ENCODE results near the gene PARD3. TPM values are rescaled to one million over a fixed set of nuclear protein-coding genes. Genes with fewer than 3 reads are reported as not detected.

PARD3 gene
- total and polyA plus RNA-seq, 2 donors (not counting 3 experiments of a cell fraction or from before 2014, with no cell fraction given) = 7.3 to 24.1 TPM

GRCh38 chr10:34178756-34179155, 636.3 kb downstream of the PARD3 start:
- no peak overlapping the region for H3K27ac ChIP-seq (ENCODE audit: insufficient read depth, low read depth, low read length)
- no peak overlapping the region for H3K4me3 ChIP-seq (replicated peaks in 1 of 3; ENCODE audit: insufficient read depth in 1 of 3, low read depth in 1 of 3, low read length in 3 of 3)
- peaks cover 3% of the 10 kb centered on the region for H3K4me1 ChIP-seq (ENCODE audit: control insufficient read depth, extremely low read depth, insufficient read depth, low read length)
- no peaks in the 10 kb centered on the region for H3K27me3 ChIP-seq (ENCODE audit: control insufficient read depth in 2 of 2, insufficient read depth in 2 of 2, low read length in 2 of 2)
- FAIRE-seq (no peak), DNase-seq (ENCODE audit: low read depth, low spot score) (no peak)
- H3K4me2 ChIP-seq (ENCODE audit: insufficient read depth, low read length) = no peak overlapping the region
- dilution Hi-C loops (cut with MboI; ENCODE audit: extremely low pct_ligation_motif_present, low sequenced_read_pairs) = no loop called here
- H3K79me2 ChIP-seq (ENCODE audit: control insufficient read depth, insufficient read depth, low read length) = no peaks in the 10 kb centered on the region
- ChIA-PET CTCF (no interaction called here), POLR2A (no interaction called here)
- BruUV-seq (replicated peaks) = no TSS peak
- intact Hi-C loops (cut with micrococcal nuclease) = no loop called here
- no peaks in the 10 kb centered on the region for H3K36me3 ChIP-seq (ENCODE audit: control insufficient read depth in 2 of 2, extremely low read depth in 1 of 2, insufficient read depth in 2 of 2, low read length in 2 of 2)
- no peak for TF ChIP-seq GATA2 (IDR thresholded peaks at IDR 0.05; ENCODE audit: insufficient read depth, insufficient read length, low read depth, low read length)
- TF ChIP-seq EZH2 (IDR thresholded peaks at IDR 0.05; ENCODE audit: borderline replicate concordance, low read depth, low read length, severe bottlenecking) = no peak
- no peak for TF ChIP-seq JUN (IDR thresholded peaks at IDR 0.05; ENCODE audit: borderline replicate concordance, insufficient read depth, insufficient read length, low read depth)
- TF ChIP-seq POLR2AphosphoS5 (IDR thresholded peaks at IDR 0.05; ENCODE audit: insufficient read depth, low read depth, low read length) = no peak
- TF ChIP-seq CTCF (IDR thresholded peaks at IDR 0.05; ENCODE audit: extremely low read depth in 1 of 2, insufficient read depth in 1 of 2, low read depth in 1 of 2, low read length in 2 of 2) = no peak
- no peak for TF ChIP-seq MYC (IDR thresholded peaks at IDR 0.05; ENCODE audit: low read depth, low read length)
- TF ChIP-seq FOS (IDR thresholded peaks at IDR 0.05; ENCODE audit: borderline replicate concordance, insufficient read depth, low read length) = no peak
- TF ChIP-seq MAX (IDR thresholded peaks at IDR 0.05; ENCODE audit: insufficient read depth, insufficient read length) = no peak
- no peak for TF ChIP-seq POLR2A (IDR thresholded peaks at IDR 0.05; ENCODE audit: low read depth, low read length)
- no peaks in the 10 kb centered on the region for H4K20me1 ChIP-seq (replicated peaks; ENCODE audit: control insufficient read depth, extremely low read depth, insufficient read depth, low read length)
- no peaks in the 10 kb centered on the region for H3K9me1 ChIP-seq (replicated peaks; ENCODE audit: control insufficient read depth, extremely low read depth, insufficient read depth, low read length)
- no peak overlapping the region for H3K9ac ChIP-seq (replicated peaks; ENCODE audit: extremely low read depth, insufficient read depth, low read length)
- no peak overlapping the region for H2AFZ ChIP-seq (ENCODE audit: low read depth, low read length)
- H3K9me3 ChIP-seq (replicated peaks; ENCODE audit: control insufficient read depth, insufficient read depth, low read length) = no peaks in the 10 kb centered on the region
